Hindlimb muscle (tissue), 1 donor: ENCODE data around the gene HOXA2. TPM values are rescaled to one million over a fixed set of nuclear protein-coding genes. Genes with fewer than 3 reads are reported as not detected.

Experiments
- DNase-seq: peaks from one replicate; pipeline ENCODE4 v3.0.0-alpha.2; 2013
- polyA plus RNA-seq: library from polyadenylated mRNA; unstranded; fragments of 120-200 nt; gene quantifications from one replicate; pipeline ENCODE4 v1.2.1, GENCODE V29; 2013; ENCODE audit not compliant: insufficient read length

The HOXA2 gene
- polyA plus RNA-seq, 1 donor = 0.99 TPM

GRCh38 chr7:27124902-27125689, 22.6 kb upstream of the HOXA2 start:
- DNase-seq = no peak

- no peak for DNase-seq
Observed at GRCh38 chr7:27124096-27124901, 21.8 kb upstream of the HOXA2 start.

DNA sequence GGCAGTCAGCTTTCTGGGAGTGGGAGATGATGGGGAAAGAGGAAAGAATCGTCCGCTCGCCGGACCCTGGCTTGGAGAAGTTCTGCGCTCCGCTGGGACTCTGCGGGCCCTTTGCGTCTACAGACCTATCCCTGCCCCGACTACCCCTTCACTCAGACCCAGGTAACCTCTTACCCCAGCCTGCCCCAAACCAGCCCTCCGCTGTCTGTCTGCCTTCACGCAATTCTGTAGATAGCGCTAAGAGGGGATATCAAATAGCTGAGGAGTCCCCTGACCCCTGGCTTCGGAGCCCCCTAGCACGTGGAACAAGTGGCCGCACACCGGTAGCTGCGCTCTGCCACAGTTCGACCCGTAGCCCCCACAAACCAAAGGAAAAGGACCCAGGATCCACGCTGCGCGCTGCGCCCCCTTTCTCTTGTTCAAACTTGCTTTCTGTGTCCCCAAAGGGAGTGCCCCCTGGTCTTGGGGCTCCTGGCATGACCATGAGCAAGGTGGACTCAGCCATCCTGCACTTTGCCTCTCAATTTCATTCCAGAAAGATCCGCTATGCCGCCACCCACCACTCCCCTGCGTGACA, 21.1 kb upstream of the HOXA2 start:
- DNase-seq = no peak

GRCh38 chr7:27123007-27123476, 20.6 kb upstream of the HOXA2 start:
- no peak for DNase-seq

DNA sequence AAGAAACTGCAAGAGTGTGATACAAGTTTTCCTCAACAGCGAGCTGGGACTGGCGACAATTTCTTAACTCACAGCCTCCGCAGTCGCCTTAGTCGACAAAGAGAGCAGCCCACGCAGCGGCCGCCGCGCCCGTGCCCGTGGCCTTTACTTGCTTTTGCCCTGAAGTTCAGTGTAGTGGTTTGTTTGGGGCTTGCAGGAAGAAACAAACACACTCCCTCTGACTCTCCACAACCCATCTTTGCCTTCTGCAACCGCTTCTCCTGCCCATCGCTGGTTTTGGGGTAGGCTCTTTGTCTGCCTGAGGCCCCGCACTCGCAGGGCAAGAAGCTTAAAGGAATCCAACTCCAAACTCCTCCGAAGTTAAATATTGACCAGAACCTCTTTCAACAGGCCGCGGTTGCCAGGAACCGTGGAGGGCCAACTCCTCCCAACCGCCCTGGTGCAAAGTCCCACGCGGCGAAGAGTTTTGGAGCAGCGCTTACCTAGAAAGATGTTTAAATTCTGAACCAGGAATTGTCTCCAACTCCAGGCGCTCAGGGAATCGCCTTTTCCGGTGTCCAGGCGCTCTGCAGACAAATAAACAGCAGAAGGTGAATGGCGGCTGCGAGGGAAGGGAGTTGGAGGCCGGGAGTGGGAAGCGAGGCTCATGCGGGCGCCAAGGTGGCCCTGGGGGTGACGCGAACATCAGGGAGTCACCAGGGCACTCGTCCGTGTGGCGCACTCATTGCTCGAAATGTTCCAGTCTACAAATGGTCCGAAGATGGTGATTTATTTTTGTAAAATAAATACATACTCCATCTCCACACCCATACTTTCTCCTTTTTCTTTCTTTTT, 19.8 kb upstream of the HOXA2 start:
- DNase-seq = no peak

- DNase-seq = no peak
Observed at GRCh38 chr7:27121684-27122076, 19.2 kb upstream of the HOXA2 start.

DNA sequence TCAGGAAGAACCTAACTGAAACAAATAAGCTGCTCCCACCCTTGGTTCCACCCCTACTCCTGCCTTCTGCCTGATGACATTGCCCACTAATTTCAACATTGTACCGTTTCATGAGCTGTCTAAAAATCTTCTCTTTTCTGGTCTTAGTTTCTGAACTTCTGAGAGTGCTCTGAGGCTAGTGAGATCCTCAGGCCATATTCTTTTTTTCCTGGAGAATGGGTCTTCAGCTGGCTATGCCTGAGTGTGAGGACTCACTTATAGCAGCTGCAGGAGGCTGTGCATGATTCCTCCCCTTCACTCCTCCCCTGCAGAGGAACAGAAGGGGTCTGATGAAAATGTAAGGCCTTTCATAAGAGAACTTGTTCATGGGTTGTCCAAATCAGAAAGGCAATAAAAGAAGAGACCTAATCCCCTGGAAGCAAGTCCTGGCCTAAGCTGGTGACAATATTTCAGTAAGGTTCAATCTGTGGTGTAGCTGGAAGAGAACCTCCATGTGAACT, 17.0 kb upstream of the HOXA2 start:
- DNase-seq = no peak

DNA sequence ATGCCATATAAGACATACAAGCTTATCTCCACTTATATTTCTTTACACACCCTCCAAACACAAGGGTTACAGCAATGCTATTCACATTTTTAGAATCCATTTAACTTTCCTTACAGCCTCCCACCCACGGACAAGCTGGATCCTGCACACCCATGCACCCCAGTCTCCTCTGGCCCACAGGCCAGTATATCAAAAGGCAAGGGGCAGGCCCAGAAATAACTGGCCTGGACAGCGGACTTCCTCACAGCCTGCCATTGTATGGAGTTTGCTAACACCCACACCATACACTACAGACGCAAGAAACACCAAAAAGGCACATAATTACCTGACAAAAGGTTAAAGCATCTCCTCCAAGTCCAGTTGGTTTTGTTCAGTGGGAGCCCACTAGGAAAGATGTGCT, 16.1 kb upstream of the HOXA2 start:
- no peak for DNase-seq

DNA sequence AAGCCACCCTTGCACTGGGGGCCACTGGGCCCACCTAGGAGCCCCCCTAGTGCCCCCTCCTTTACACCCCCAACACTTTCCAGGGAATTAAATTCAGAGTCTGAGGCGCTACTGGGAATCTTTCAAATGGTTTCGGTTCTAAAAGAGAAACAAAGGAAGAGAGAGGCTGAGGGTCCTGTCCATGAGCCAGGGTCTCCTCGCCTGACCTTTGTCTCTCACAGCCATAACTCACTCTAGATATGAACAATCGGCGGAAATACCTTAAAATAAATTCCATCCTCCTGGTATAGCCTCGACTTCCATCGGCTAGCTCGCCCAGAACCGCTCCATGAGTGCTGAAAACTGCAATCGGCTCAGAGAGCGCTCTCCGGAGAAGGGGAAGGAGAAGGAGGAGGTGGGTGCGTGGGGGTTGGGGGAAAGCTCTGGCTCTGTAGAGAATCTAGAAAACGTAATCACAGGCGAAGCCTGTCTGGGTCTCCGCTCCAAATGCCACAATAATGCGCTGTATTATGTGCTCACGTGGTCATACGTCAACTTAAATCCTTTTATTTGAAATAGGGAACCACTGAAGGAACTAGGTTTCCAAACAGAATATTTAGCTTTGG, 15.5 kb upstream of the HOXA2 start:
- no peak for DNase-seq

- DNase-seq = no peak
Observed at GRCh38 chr7:27116962-27117886, 14.7 kb upstream of the HOXA2 start.

- DNase-seq = no peak
Observed at GRCh38 chr7:27116031-27116961, 13.8 kb upstream of the HOXA2 start.

- no peak for DNase-seq
Observed at GRCh38 chr7:27115221-27116026, 12.9 kb upstream of the HOXA2 start.

DNA sequence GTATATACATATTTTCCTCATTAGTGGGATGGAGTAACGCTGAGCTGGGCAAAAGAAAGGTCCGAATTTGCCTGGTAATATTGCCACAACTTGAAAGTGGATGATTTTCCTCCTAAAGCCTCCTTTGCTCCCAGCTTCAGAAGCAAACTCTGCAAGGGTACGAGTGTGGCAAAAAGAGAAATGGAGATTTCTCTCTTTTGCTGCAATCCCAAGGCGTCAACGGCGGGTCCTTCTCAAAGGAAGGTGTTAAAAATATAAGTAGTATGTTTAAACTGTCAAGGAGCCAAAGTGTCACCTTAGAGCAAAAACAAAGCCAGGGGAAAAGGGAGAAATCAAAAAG, 12.4 kb upstream of the HOXA2 start:
- no peak for DNase-seq

- no peak for DNase-seq
Observed at GRCh38 chr7:27113991-27114769, 11.7 kb upstream of the HOXA2 start.

GRCh38 chr7:27112955-27113949, 10.8 kb upstream of the HOXA2 start:
- peak; percentile 68 for DNase-seq

DNA sequence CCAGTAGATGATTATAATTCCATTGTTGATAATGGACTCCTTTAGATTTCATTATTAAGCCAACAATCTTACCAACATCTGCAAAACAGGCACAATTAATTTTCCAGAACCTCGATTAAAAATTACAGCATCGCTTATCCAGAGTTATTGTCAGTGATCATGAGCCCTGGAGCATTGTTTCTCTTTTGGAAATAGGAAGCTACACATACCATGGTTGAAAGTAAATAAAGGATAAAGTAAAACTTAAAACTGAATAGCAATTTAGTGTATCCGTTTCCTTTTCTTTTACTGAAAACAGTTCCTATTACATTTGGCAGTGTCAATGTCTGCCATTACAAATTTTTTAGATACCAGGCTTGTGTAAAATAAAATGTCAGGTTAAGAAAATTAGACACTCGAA, 9.9 kb upstream of the HOXA2 start:
- DNase-seq = no peak
